ENCODE measurements around the gene ACLY.

Gene ACLY

GRCh38 chr17:41914358-41914766 is 4.4 kb downstream of the ACLY start:
- FAIRE-seq = no peak
- no peak for DNase-seq (ENCODE audit: insufficient read length, low spot score)

GRCh38 chr17:41913798-41914197 is 5.0 kb downstream of the ACLY start:
- FAIRE-seq (no peak), DNase-seq (ENCODE audit: insufficient read length, low spot score) (no peak)

- FAIRE-seq (no peak), DNase-seq (ENCODE audit: insufficient read length, low spot score) (no peak)
These were observed 5.8 kb downstream of the ACLY start for GRCh38 chr17:41912925-41913324.

- peak; percentile 92 for FAIRE-seq
- peak; percentile 59 for DNase-seq (ENCODE audit: insufficient read length, low spot score)
These were observed 7.9 kb downstream of the ACLY start for GRCh38 chr17:41910701-41911391.

- no peak for DNase-seq (ENCODE audit: insufficient read length, low spot score)
- FAIRE-seq = no peak
These were observed 9.7 kb downstream of the ACLY start for GRCh38 chr17:41909088-41909487.

- DNase-seq (ENCODE audit: insufficient read length, low spot score) (no peak), FAIRE-seq (peak; percentile 76)
These were observed 10.9 kb downstream of the ACLY start for GRCh38 chr17:41907633-41908539.

GRCh38 chr17:41907185-41907556 is 11.6 kb downstream of the ACLY start:
- no peak for DNase-seq (ENCODE audit: insufficient read length, low spot score)
- FAIRE-seq = peak; percentile 26

GRCh38 chr17:41906465-41907184 is 12.1 kb downstream of the ACLY start:
- DNase-seq (ENCODE audit: insufficient read length, low spot score) = no peak

GRCh38 chr17:41905172-41905571 is 13.6 kb downstream of the ACLY start:
- FAIRE-seq = peak; percentile 28
- DNase-seq (ENCODE audit: insufficient read length, low spot score) = no peak

More at GRCh38 chr17:41906465-41907184, 12.1 kb downstream of the ACLY start:
- no peak for FAIRE-seq

GRCh38 chr17:41904242-41904841 is 14.4 kb downstream of the ACLY start:
- no peak for FAIRE-seq
- no peak for DNase-seq (ENCODE audit: insufficient read length, low spot score)

- DNase-seq (ENCODE audit: insufficient read length, low spot score) (no peak), FAIRE-seq (no peak)
These were observed 17.1 kb downstream of the ACLY start for GRCh38 chr17:41901646-41902045.

- FAIRE-seq (no peak), DNase-seq (ENCODE audit: insufficient read length, low spot score) (no peak)
These were observed 22.0 kb downstream of the ACLY start for GRCh38 chr17:41896726-41897125.

GRCh38 chr17:41895617-41896016 is 23.1 kb downstream of the ACLY start:
- no peak for FAIRE-seq
- no peak for DNase-seq (ENCODE audit: insufficient read length, low spot score)

GRCh38 chr17:41894791-41895331 is 23.9 kb downstream of the ACLY start:
- DNase-seq (ENCODE audit: insufficient read length, low spot score) = peak; percentile 68
- peak; percentile 63 for FAIRE-seq

- no peak for DNase-seq (ENCODE audit: insufficient read length, low spot score)
- no peak for FAIRE-seq
These were observed 25.4 kb downstream of the ACLY start for GRCh38 chr17:41893384-41893783.

GRCh38 chr17:41892021-41892376 is 26.8 kb downstream of the ACLY start:
- peak; percentile 38 for FAIRE-seq
- no peak for DNase-seq (ENCODE audit: insufficient read length, low spot score)

- DNase-seq (ENCODE audit: insufficient read length, low spot score) (no peak), FAIRE-seq (no peak)
These were observed 27.4 kb downstream of the ACLY start for GRCh38 chr17:41891135-41892020.

- no peak for FAIRE-seq
These were observed 30.3 kb downstream of the ACLY start for GRCh38 chr17:41888332-41888965.

GRCh38 chr17:41885733-41886132 is 33.0 kb downstream of the ACLY start:
- FAIRE-seq = no peak

More at GRCh38 chr17:41888332-41888965, 30.3 kb downstream of the ACLY start:
- DNase-seq (ENCODE audit: insufficient read length, low spot score) = no peak

More at GRCh38 chr17:41885733-41886132, 33.0 kb downstream of the ACLY start:
- peak; percentile 49 for DNase-seq (ENCODE audit: insufficient read length, low spot score)

Measured in HTR-8/SVneo (cell line).